ENCODE measurements around the gene TSPAN11.

TSPAN11 gene

GRCh38 chr12:30979371-30980259 is 53.1 kb downstream of the TSPAN11 start:
- DNase-seq (ENCODE audit: low read depth): no peak

DNA sequence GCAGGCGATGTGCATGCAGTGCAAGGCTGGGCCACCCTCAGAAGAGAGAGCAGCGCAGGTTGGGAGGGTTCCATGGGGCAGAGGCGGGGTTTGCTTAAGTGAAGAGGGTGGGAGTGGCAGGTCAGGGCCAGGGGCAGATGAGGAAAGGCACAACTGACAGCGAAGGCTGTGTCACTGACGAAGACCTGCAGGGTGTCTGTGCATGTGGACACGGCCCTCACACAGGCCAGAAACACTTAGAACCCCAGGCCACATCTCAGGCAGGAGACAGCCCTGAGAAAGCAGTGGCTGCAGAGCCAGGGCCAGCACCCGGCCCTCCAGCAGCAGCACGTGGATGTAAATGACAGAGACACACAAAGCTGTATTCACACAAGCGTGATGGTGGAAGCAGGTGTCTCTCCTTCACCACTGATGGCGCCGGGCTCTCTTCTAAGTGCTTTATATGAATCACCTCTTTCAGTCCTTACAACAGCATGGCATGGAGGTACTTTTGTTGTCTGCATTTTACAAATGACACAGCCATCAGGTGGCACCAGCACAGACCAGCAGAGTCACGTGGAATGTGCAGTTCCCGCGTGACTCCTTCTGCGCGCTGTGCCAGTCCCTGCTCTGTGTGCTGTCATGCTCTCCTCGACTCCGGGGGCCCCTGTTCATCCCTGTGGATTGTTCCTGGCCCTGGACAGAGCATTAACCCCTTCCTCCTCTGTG is 54.6 kb downstream of the TSPAN11 start:
- no peak for DNase-seq (ENCODE audit: low read depth)

GRCh38 chr12:30982413-30982812 is 55.9 kb downstream of the TSPAN11 start:
- DNase-seq (ENCODE audit: low read depth): no peak

DNA sequence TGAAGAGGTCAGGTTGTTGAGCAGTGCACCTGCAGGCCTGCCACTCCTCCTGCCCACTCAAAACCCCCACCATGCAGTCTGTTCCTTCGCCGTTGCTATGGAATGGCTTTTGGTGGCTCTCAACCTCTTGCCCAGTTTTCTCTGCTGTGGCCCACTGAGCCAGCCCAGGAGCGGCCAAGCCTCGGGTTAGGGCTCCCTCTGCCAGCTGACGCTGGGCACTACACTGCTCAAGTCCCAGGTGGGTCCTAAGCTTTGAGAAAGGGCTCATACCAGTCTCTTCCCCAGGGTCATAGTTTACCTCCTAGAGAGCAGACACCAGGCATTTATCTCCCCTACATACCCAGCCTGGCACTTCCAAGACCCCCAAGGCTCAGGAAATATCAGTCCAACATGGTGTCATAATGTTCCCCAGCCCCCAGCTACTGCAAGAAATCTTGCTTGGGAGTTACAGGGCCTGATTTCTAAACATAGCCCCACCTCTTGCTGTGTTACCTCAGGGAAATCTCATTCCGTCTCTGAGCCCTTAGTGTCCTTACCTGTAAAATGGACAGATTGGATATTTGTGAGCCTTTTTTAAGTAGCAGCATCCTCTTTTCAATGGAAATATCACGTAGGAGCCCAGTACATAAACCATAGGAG is 59.4 kb downstream of the TSPAN11 start:
- no peak for DNase-seq (ENCODE audit: low read depth)

- no peak for DNase-seq (ENCODE audit: low read depth)
Observed at GRCh38 chr12:30988086-30988485, 61.5 kb downstream of the TSPAN11 start.

DNA sequence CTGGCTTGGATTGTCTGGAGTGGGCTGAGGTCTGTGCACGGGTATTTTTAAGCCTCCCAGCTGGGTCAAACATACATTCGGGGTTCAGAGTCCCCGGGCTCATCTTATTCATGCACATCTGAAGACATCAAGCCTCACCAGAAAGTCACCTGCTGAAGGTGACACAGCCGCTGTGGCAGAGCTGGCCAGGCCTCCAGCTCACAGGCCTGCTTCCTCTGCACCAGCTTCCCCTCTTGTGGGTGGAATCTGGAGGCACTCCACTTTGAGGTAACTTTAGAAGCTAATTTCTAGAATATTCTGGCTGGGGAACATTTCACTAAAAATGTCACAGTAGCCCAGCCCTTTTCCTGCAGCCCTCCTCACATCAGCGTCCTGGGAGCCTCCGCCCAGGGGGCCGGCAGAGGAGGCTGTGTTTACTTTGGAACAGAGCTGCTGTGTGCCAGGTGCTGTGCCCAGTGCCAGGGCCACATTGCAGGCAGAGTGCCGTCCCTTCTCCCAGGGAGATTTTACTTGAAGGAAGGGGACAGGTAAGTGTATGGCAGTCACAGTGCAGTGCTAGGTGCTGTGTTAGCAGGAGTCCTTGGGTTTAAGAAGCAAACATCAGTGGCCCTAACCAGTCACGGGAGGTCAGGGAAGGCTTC is 62.2 kb downstream of the TSPAN11 start:
- no peak for DNase-seq (ENCODE audit: low read depth)

- DNase-seq (ENCODE audit: low read depth): no peak
Observed at GRCh38 chr12:30989754-30990153, 63.2 kb downstream of the TSPAN11 start.

DNA sequence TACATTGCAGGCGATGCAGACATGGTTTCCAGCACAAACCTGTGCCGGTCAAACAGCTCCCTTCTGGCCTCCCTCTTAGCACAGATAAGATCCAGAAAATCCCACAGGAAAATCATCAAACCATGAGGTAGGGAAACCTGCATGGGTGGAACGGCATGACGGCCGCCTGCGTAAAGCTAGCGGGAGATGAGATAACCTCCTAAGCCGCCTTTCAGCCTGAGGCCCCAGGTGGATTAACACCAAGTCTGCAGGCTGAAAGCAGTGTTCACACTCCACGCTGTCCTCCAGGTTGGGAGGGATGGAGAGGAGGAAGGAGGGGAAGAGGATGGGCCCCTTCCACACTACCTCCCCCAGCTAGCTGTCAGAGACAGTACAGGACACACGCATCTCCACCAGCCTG is 63.8 kb downstream of the TSPAN11 start:
- DNase-seq (ENCODE audit: low read depth): no peak

GRCh38 chr12:30990776-30991175 is 64.2 kb downstream of the TSPAN11 start:
- no peak for DNase-seq (ENCODE audit: low read depth)

GRCh38 chr12:30991466-30991865 is 64.9 kb downstream of the TSPAN11 start:
- DNase-seq (ENCODE audit: low read depth): no peak

GRCh38 chr12:30992381-30992780 is 65.8 kb downstream of the TSPAN11 start:
- DNase-seq (ENCODE audit: low read depth): no peak

- DNase-seq (ENCODE audit: low read depth): no peak
Observed at GRCh38 chr12:30993766-30994165, 67.2 kb downstream of the TSPAN11 start.

GRCh38 chr12:30994274-30994673 is 67.7 kb downstream of the TSPAN11 start:
- DNase-seq (ENCODE audit: low read depth): no peak

DNA sequence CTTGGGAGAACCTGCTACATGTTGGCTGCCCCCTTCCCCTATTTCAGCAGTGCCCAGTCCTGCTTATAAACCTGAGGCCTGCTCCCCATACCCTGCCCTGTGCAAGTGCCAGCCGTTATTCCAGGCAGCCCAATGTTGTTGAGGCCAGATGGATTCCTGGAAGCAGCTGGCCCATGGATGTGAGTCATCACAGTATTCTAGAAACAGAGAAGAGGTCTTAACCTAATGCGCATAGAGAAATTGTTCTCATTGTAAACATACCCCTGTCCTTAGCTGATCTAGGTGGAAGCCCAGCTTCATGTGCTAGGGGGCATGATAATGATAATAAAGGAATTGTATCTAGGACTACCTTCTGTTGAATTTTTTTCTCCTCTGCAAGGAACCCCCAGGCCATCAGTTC is 69.7 kb downstream of the TSPAN11 start:
- DNase-seq (ENCODE audit: low read depth): no peak

- no peak for DNase-seq (ENCODE audit: low read depth)
Observed at GRCh38 chr12:30996752-30997151, 70.2 kb downstream of the TSPAN11 start.

GRCh38 chr12:30997685-30998440 is 71.3 kb downstream of the TSPAN11 start:
- no peak for DNase-seq (ENCODE audit: low read depth)

GRCh38 chr12:30999011-30999410 is 72.5 kb downstream of the TSPAN11 start:
- no peak for DNase-seq (ENCODE audit: low read depth)

- DNase-seq (ENCODE audit: low read depth): no peak
Observed at GRCh38 chr12:30999723-31000122, 73.2 kb downstream of the TSPAN11 start.

DNA sequence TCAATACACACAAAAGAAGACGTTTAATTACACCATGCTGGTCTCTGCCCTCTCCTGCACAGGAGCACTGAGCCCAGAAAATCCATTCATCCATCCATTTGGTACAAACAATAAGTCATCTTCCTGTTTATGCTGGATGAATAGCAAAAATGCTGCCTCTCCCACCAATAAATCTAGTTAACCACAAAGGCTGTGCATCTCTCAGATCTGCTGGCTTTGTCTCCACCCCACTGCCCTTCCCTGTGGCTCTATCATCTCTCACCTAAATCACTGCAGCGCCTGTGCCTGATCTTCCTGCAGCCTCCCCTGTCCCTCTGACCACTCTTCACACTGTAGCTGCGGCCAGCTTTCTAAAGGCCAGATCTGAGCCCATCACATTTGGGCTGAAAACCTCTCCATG is 74.2 kb downstream of the TSPAN11 start:
- DNase-seq (ENCODE audit: low read depth): no peak

DNA sequence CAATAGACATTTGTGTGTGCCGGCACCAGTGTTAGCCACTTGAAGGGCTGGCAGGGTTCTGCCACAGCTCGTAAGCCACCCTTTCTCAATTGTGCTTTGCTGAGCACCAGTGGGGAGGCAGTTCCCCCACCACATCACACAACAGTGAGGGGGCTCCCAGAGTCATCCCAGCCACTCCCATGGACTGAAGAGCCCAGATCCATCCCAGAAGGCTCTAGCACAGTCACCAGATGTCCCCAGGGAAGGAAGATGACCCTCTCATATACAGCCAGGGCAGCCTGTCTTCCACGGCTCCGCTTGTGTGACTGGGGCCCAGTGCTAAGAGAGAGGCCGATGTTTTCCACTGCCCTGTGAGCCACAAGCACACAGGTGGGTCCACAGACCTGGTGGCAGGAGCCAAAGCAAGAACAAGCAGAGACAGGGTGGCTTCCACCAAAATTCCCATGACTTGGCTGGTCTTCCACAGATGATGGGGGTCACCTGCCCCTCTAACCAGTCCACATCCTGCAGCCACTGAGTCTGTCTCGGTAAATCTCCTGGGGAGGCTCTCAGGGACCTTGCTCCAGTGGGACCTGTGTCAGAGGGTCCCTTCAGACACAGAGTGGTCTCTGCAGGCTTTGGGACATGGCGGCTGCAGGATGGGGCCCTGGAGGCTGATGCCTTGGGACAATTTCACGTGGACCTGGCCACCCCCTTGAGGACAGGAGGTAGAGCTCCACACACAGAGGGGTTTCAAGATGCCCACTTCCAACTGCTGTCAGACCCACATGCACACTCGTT is 75.2 kb downstream of the TSPAN11 start:
- DNase-seq (ENCODE audit: low read depth): no peak

GRCh38 chr12:31002361-31002725 is 75.8 kb downstream of the TSPAN11 start:
- DNase-seq (ENCODE audit: low read depth): no peak
